GM12874 (cell line): ENCODE measurements around the gene EDEM3.

Source experiments
- CTCF ChIP-seq: IDR thresholded peaks from 2 replicates; pipeline ENCODE4 v1.5.1; 2011; ENCODE audit warnings: low read depth, mild to moderate bottlenecking, control low read depth, low read length, moderate library complexity; ENCODE audit not compliant: insufficient read depth

The EDEM3 gene

DNA sequence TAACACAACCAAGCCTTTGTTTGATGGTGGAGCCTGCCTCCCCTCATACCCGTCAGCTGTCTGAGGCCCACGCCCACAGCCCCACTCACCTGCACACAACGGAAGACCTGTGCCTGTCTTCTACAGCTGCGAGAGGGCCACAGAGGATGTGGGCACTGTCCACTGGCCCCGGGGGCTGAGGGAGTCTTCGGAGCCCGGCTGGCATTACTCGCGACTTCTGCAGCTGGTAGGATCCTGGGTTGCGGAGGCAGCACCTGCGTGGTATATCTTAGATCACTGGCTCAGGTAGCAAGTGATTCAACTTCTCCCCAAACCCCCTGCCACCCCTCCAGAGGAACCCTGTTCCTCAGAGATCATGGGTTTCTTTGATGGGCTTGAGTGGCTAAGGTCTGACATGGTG, 109.9 kb downstream of the EDEM3 start:
- TF ChIP-seq CTCF = no peak

DNA sequence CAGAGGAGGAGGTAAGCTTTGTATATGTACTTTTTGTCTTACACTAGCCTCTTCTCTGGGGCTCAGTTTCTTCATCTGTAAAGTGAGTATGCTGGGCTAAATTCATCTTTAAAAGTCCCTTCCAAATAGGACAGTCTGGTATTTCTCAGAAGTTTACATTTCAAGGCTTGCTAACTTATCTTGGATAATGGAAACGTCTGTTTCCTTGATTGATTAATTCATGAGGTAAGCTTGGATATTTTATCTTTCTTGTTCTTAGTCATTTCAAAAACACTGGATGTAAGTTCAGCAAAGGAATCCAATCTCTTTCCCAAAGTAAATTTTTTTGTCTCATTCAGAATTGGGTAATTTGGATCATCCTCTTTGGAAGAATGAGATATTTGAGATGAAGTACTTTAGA, 111.0 kb downstream of the EDEM3 start:
- TF ChIP-seq CTCF = no peak

DNA sequence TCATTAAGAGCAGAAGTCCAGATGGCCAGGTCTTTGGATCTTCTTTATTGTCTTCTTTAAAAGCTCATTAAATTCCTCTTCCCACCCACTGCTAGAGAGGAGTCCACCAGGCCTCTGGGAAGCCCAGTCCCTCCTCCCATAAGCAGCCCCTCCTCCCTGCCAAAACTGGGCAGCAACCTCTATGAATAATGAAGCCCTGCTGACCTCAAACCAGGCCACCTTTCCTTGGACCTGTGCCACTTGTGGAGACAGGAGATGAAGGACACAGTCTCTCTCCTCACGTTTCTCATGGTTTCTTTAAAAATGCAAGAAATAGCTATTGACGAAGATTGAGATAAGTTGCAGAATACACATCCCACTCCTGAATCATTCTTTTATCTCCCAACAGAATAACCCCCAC, 112.8 kb downstream of the EDEM3 start:
- no peak for TF ChIP-seq CTCF

DNA sequence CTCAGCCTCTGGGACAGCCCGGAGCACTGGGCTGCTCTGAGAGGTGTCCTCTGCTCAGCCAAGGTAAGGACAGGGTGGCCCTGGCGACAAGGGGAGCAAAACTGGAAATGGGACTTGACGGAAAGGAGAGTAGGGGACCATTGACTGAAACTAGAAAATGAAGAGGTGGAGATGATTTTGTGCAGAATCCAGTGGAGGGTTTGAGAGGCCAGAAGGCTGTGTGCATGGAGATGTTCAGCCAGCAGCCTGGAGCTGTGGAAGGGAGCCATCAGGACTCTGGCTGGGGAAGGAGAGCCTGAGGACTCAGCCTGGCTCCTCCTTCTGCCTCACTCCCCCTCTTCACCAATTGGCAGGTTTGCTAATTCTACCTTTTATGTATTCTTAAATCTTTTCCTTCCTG, 114.2 kb downstream of the EDEM3 start:
- no peak for TF ChIP-seq CTCF
